ENCODE measurements around the gene CCDC148.
"Not testable (repeated sequence)": the region's sequence is repeated elsewhere in the genome, so short reads cannot be mapped to it uniquely, and the experiment has no call there.

DNA sequence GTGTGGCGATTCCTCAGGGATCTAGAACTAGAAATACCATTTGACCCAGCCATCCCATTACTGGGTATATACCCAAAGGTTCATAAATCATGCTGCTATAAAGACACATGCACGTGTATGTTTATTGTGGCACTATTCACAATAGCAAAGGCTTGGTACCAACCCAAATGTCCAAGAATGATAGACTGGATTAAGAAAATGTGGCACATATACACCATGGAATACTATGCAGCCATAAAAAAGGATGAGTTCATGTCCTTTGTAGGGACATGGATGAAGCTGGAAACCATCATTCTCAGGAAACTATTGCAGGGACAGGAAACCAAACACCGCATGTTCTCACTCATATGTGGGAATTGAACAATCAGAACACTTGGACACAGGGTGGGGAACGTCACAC is 17.5 kb downstream of the CCDC148 start:
- TF ChIP-seq, protein P1, sequence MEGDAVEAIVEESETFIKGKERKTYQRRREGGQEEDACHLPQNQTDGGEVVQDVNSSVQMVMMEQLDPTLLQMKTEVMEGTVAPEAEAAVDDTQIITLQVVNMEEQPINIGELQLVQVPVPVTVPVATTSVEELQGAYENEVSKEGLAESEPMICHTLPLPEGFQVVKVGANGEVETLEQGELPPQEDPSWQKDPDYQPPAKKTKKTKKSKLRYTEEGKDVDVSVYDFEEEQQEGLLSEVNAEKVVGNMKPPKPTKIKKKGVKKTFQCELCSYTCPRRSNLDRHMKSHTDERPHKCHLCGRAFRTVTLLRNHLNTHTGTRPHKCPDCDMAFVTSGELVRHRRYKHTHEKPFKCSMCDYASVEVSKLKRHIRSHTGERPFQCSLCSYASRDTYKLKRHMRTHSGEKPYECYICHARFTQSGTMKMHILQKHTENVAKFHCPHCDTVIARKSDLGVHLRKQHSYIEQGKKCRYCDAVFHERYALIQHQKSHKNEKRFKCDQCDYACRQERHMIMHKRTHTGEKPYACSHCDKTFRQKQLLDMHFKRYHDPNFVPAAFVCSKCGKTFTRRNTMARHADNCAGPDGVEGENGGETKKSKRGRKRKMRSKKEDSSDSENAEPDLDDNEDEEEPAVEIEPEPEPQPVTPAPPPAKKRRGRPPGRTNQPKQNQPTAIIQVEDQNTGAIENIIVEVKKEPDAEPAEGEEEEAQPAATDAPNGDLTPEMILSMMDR (IDR thresholded peaks at IDR 0.05): not testable (repeated sequence)
- TF ChIP-seq EZH2phosphoT487 (IDR thresholded peaks at IDR 0.05): not testable (repeated sequence)

Data from neural progenitor cell (in vitro differentiated cells).